IMR-90 (cell line): ENCODE measurements around the gene GTPBP4. TPM values are rescaled to one million over a fixed set of nuclear protein-coding genes. Genes with fewer than 3 reads are reported as not detected.

Source experiments
- ATAC-seq: fragments of 200-7000 bp; cut with Tn5 transposase; 2 replicates; pipeline ENCODE4 v1.9.1; 2020; ENCODE audit warnings: low read depth, mild to moderate bottlenecking, moderate library complexity
- BruUV-seq: library from RNA; stranded (reverse); fragments of 400-500 nt; replicated peaks from 2 replicates; lab custom pipeline; 2021; lab: Mats Ljungman, UMichigan
- CTCF ChIA-PET: fragments of 300-600 bp; formaldehyde crosslinking; extraction: SDS; loops from one replicate; lab custom pipeline; 2021; ENCODE audit warnings: antibody characterized with exemption; lab: Yijun Ruan, JAX
- POLR2A ChIA-PET: fragments of 300-600 bp; sonication (Branson Sonifier 250); formaldehyde crosslinking; loops from one replicate; lab custom pipeline; 2022; ENCODE audit warnings: antibody characterized with exemption; ENCODE audit not compliant: unreplicated experiment; lab: Charles Lee
- DNase-seq: peaks from one replicate; pipeline ENCODE4 v3.0.0; 2013
- H2AFZ ChIP-seq: replicated peaks from 2 replicates; pipeline ENCODE3; 2013; ENCODE audit warnings: low read length, mild to moderate bottlenecking; ENCODE audit not compliant: poor library complexity
- H2AK5ac ChIP-seq: 2 replicates; pipeline ENCODE4 v1.6.1; 2013; ENCODE audit warnings: low read depth, low read length, inconsistent platforms
- H2AK9ac ChIP-seq: replicated peaks from 2 replicates; pipeline ENCODE3; 2013; ENCODE audit warnings: mild to moderate bottlenecking, low read depth, low read length, moderate library complexity; ENCODE audit not compliant: poor library complexity
- H2BK120ac ChIP-seq: 2 replicates; pipeline ENCODE4 v1.6.1; 2013; ENCODE audit warnings: low read depth, low read length, inconsistent platforms
- H2BK15ac ChIP-seq: 3 replicates; pipeline ENCODE4 v1.6.1; 2013; ENCODE audit warnings: low read depth, low read length, inconsistent platforms
- H2BK20ac ChIP-seq: 2 replicates; pipeline ENCODE4 v1.6.1; 2013; ENCODE audit warnings: low read depth, mild to moderate bottlenecking, inconsistent platforms, low read length, moderate library complexity
- H2BK5ac ChIP-seq: 2 replicates; pipeline ENCODE4 v1.6.1; 2013; ENCODE audit warnings: mild to moderate bottlenecking, low read depth, low read length, inconsistent platforms; ENCODE audit not compliant: poor library complexity, severe bottlenecking
- H3K14ac ChIP-seq: replicated peaks from 2 replicates; pipeline ENCODE4 v1.6.1; 2013; ENCODE audit warnings: low read depth, low read length, inconsistent platforms
- H3K18ac ChIP-seq: 2 replicates; pipeline ENCODE4 v1.6.1; 2013; ENCODE audit warnings: low read depth, low read length, control low read depth
- H3K23ac ChIP-seq: 2 replicates; pipeline ENCODE4 v1.6.1; 2013; ENCODE audit warnings: low read depth, low read length, inconsistent platforms
- H3K27ac ChIP-seq: 2 replicates; pipeline ENCODE4 v1.5.1; 2013; ENCODE audit warnings: mild to moderate bottlenecking, control low read depth, low read length; ENCODE audit not compliant: insufficient read depth
- H3K27me3 ChIP-seq: 2 replicates; pipeline ENCODE4 v1.6.1; 2013; ENCODE audit warnings: low read length; ENCODE audit not compliant: control insufficient read depth, insufficient read depth
- H3K36me3 ChIP-seq: 2 replicates; pipeline ENCODE4 v1.6.1; 2013; ENCODE audit warnings: low read length, mixed read lengths; ENCODE audit not compliant: control insufficient read depth, insufficient read depth
- H3K4ac ChIP-seq: 2 replicates; pipeline ENCODE4 v1.6.1; 2013; ENCODE audit warnings: low read depth, low read length, inconsistent platforms
- H3K4me1 ChIP-seq: 2 replicates; pipeline ENCODE4 v1.6.1; 2013; ENCODE audit warnings: low read length, mixed read lengths; ENCODE audit not compliant: control insufficient read depth, insufficient read depth
- H3K4me2 ChIP-seq: 2 replicates; pipeline ENCODE4 v1.6.1; 2013; ENCODE audit warnings: low read depth, mild to moderate bottlenecking, control low read depth, low read length, moderate library complexity
- H3K4me3 ChIP-seq: 2 replicates; pipeline ENCODE4 v1.5.1; 2013; ENCODE audit warnings: low read depth, mild to moderate bottlenecking, control low read depth, low read length, moderate library complexity; ENCODE audit not compliant: insufficient read depth
- H3K56ac ChIP-seq: 2 replicates; pipeline ENCODE4 v1.6.1; 2013; ENCODE audit warnings: low read length, inconsistent platforms; ENCODE audit not compliant: insufficient read depth; ENCODE audit errors: extremely low read depth
- H3K79me1 ChIP-seq, 2 experiments: 2 replicates each; pipeline ENCODE4 v1.6.1; 2013; ENCODE audit warnings: low read length in 2 of 2, inconsistent platforms in 1 of 2, low read depth in 1 of 2
- H3K9ac ChIP-seq: 2 replicates; pipeline ENCODE4 v1.6.1; 2013; ENCODE audit warnings: low read depth, low read length, control low read depth
- H3K9me1 ChIP-seq: 2 replicates; pipeline ENCODE4 v1.6.1; 2013; ENCODE audit warnings: low read length, inconsistent platforms; ENCODE audit not compliant: insufficient read depth
- H3K9me3 ChIP-seq: 2 replicates; pipeline ENCODE4 v1.6.1; 2013; ENCODE audit warnings: low read length; ENCODE audit not compliant: control insufficient read depth, insufficient read depth
- H4K20me1 ChIP-seq: 2 replicates; pipeline ENCODE4 v1.6.1; 2013; ENCODE audit warnings: low read length, inconsistent platforms; ENCODE audit not compliant: insufficient read depth
- H4K5ac ChIP-seq: 2 replicates; pipeline ENCODE4 v1.6.1; 2013; ENCODE audit warnings: mild to moderate bottlenecking, low read depth, low read length, control low read depth
- H4K8ac ChIP-seq, 2 experiments: 2 replicates each; pipeline ENCODE4 v1.6.1; 2013; ENCODE audit warnings: low read depth in 2 of 2, low read length in 2 of 2, control low read depth in 1 of 2, inconsistent platforms in 1 of 2
- H4K91ac ChIP-seq: 2 replicates; pipeline ENCODE4 v1.6.1; 2013; ENCODE audit warnings: low read depth, low read length, inconsistent platforms; ENCODE audit not compliant: insufficient read depth
- BHLHE40 ChIP-seq: fragments of 150-350 bp; IDR thresholded peaks from 2 replicates; pipeline ENCODE4 v1.6.1; 2016; ENCODE audit warnings: mild to moderate bottlenecking, low read depth, low read length
- CEBPB ChIP-seq: IDR thresholded peaks from 2 replicates; pipeline ENCODE4 v1.6.1; 2012; ENCODE audit warnings: low read depth, low read length, improper control_type of control experiment
- ELK1 ChIP-seq: fragments of 150-350 bp; IDR thresholded peaks from 2 replicates; pipeline ENCODE4 v1.6.1; 2016; ENCODE audit warnings: low read depth, mild to moderate bottlenecking, low read length, moderate library complexity, borderline replicate concordance
- MAFK ChIP-seq: IDR thresholded peaks from 2 replicates; pipeline ENCODE4 v1.6.1; 2012; ENCODE audit warnings: low read depth, low read length, improper control_type of control experiment
- MAZ ChIP-seq: IDR thresholded peaks from 2 replicates; pipeline ENCODE4 v1.6.1; 2012; ENCODE audit warnings: low read depth, mild to moderate bottlenecking, low read length, improper control_type of control experiment, moderate library complexity, borderline replicate concordance
- MXI1 ChIP-seq: IDR thresholded peaks from 2 replicates; pipeline ENCODE4 v1.6.1; 2012; ENCODE audit warnings: low read depth, mild to moderate bottlenecking, low read length, moderate library complexity, borderline replicate concordance
- RFX5 ChIP-seq: IDR thresholded peaks from 2 replicates; pipeline ENCODE4 v1.8.0; 2012; ENCODE audit warnings: low read depth, mild to moderate bottlenecking, low read length, moderate library complexity
- USF2 ChIP-seq: fragments of 150-350 bp; IDR thresholded peaks from 2 replicates; pipeline ENCODE4 v1.6.1; 2017; ENCODE audit warnings: mild to moderate bottlenecking, antibody characterized with exemption, low read length, low read depth
- WGBS, 2 experiments: methylation state at CpG; one replicate each; pipeline versions ENCODE4 v1.1.5 to v1.1.7; 2013; ENCODE audit warnings: missing lambda C conversion rate in 2 of 2; ENCODE audit not compliant: insufficient read length in 1 of 2; ENCODE audit errors: extremely low coverage in 2 of 2; 5-methylcytosine and 5-hydroxymethylcytosine counted together
- dilution Hi-C: fragments of 300-500 bp; cut with HindIII; formaldehyde crosslinking; loops from one replicate; pipeline ENCODE4 v1.14.3; 2018; ENCODE audit warnings: low sequenced_read_pairs; ENCODE audit not compliant: unreplicated experiment
- in situ Hi-C: fragments of 300-500 bp; cut with MboI; formaldehyde crosslinking; loops from 3 replicates; pipeline ENCODE4 v1.14.3; 2019; ENCODE audit warnings: low sequenced_read_pairs, inconsistent platforms, mixed read lengths
- intact Hi-C: fragments of 100-400 bp; cut with micrococcal nuclease; formaldehyde crosslinking; loops from 2 replicates; pipeline ENCODE4 v1.10.0; 2022
- polyA plus RNA-seq, 3 experiments: library from polyadenylated mRNA; depleted of rRNA; stranded (reverse); fragments of >200 nt; gene quantifications; 2 replicates each; pipeline ENCODE4 v1.2.3, GENCODE V29; 2012; ENCODE audit warnings: low replicate concordance in 1 of 3
- total RNA-seq: library from RNA; depleted of rRNA; stranded (reverse); fragments of >200 nt; gene quantifications from 2 replicates; pipeline ENCODE4 v1.2.3, GENCODE V29; 2012

GTPBP4 gene
- total and polyA plus RNA-seq, 2 of the 4 experiments (the other 2 are of a cell fraction) = 46.2 to 48.6 TPM

GRCh38 chr10:970311-971149 is 17.7 kb upstream of the GTPBP4 start:
- POLR2A ChIA-PET = no interaction called here

More at GRCh38 chr10:970311-971149, 17.7 kb upstream of the GTPBP4 start:
- peaks cover 2% of the 10 kb centered on the region; the same call in 1 of the 2 replicates for H3K27me3 ChIP-seq
- DNase-seq (no peak), ATAC-seq (peak; percentile 73)
- dilution Hi-C loops = no loop called here
- no peak overlapping the region for H4K8ac ChIP-seq
- H3K23ac ChIP-seq = peak overlapping the region; percentile 13; the same call in 1 of the 2 replicates
- no peak overlapping the region for H3K4ac ChIP-seq
- no peak overlapping the region for H2BK120ac ChIP-seq
- no peak overlapping the region for H2AK9ac ChIP-seq
- H3K36me3 ChIP-seq = no peaks in the 10 kb centered on the region
- H3K18ac ChIP-seq = peak overlapping the region; percentile 6; the same call in 1 of the 2 replicates
- H4K20me1 ChIP-seq = no peaks in the 10 kb centered on the region
- no peak overlapping the region for H4K91ac ChIP-seq
- H2BK15ac ChIP-seq = no peak overlapping the region
- no peak overlapping the region for H3K14ac ChIP-seq
- H3K79me1 ChIP-seq = no peaks in the 10 kb centered on the region; a peak in 1 of 4 replicates
- no peak overlapping the region for H3K4me3 ChIP-seq
- H2AFZ ChIP-seq = peak overlapping the region; percentile 65
- no peaks in the 10 kb centered on the region for H3K9me1 ChIP-seq
- H3K56ac ChIP-seq = no peak overlapping the region
- peak overlapping the region; percentile 65 for H3K4me2 ChIP-seq
- in situ Hi-C loops = no loop called here
- intact Hi-C loops = no loop called here
- no peak overlapping the region for H4K5ac ChIP-seq
- BruUV-seq = no TSS peak
- TF ChIP-seq CEBPB (peak; percentile 50), MXI1 (no peak), MAFK (no peak), USF2 (no peak), BHLHE40 (no peak), RFX5 (no peak), ELK1 (no peak), MAZ (no peak)
- H3K27ac ChIP-seq = no peak overlapping the region
- no peak overlapping the region for H2BK5ac ChIP-seq
- no peak overlapping the region for H2BK20ac ChIP-seq
- no peak overlapping the region for H3K9ac ChIP-seq
- peaks cover 9% of the 10 kb centered on the region for H3K4me1 ChIP-seq
- no peaks in the 10 kb centered on the region for H3K9me3 ChIP-seq
- 12% methylated on average over 5 of the region's 14 CpGs; no CpG with 5 or more reads in 1 of the 2 experiments for WGBS, 2 experiments
- H2AK5ac ChIP-seq = no peak overlapping the region
- CTCF ChIA-PET = no interaction called here
